Bronchial epithelial cell (primary cell): ENCODE measurements around the gene RBM18. TPM values are rescaled to one million over a fixed set of nuclear protein-coding genes. Genes with fewer than 3 reads are reported as not detected.

Experiments
- DNase-seq: peaks from one replicate; pipeline ENCODE4 v3.0.0-alpha.2; 2010; ENCODE audit warnings: low read depth
- FAIRE-seq: peaks from 2 replicates; lab custom pipeline; 2011; peaks lifted over from hg19 to GRCh38; lab: Jason Lieb, UNC
- H3K27me3 ChIP-seq: 2 replicates; pipeline ENCODE4 v1.5.1; 2011; ENCODE audit warnings: low read length; ENCODE audit not compliant: control insufficient read depth, insufficient read depth
- H3K36me3 ChIP-seq: 2 replicates; pipeline ENCODE4 v1.5.1; 2011; ENCODE audit warnings: low read length; ENCODE audit not compliant: control insufficient read depth, insufficient read depth
- H3K4me3 ChIP-seq: 2 replicates; pipeline ENCODE4 v1.5.1; 2011; ENCODE audit warnings: mild to moderate bottlenecking, low read depth, low read length, control low read depth
- CTCF ChIP-seq: IDR thresholded peaks from 2 replicates; pipeline ENCODE4 v1.5.1; 2011; ENCODE audit warnings: mild to moderate bottlenecking, moderate library complexity, low read length, control low read depth, inconsistent platforms; ENCODE audit not compliant: insufficient read depth, severe bottlenecking
- total RNA-seq: library from RNA; depleted of rRNA; stranded (reverse); fragments of >200 nt; gene quantifications from 2 replicates; pipeline ENCODE4 v1.2.1, GENCODE V29; 2014

Gene RBM18
- total RNA-seq, 1 donor from 2014 or later = 8.4 TPM

- no peak for DNase-seq
- no peak for TF ChIP-seq CTCF
- Histone ChIP-seq H3K36me3 (no peaks in the 10 kb centered on the region), H3K27me3 (peaks cover 58% of the 10 kb centered on the region), H3K4me3 (no peak overlapping the region)
- FAIRE-seq = no peak
Observed at GRCh38 chr9:122226758-122227574, 37.7 kb downstream of the RBM18 start.

DNA sequence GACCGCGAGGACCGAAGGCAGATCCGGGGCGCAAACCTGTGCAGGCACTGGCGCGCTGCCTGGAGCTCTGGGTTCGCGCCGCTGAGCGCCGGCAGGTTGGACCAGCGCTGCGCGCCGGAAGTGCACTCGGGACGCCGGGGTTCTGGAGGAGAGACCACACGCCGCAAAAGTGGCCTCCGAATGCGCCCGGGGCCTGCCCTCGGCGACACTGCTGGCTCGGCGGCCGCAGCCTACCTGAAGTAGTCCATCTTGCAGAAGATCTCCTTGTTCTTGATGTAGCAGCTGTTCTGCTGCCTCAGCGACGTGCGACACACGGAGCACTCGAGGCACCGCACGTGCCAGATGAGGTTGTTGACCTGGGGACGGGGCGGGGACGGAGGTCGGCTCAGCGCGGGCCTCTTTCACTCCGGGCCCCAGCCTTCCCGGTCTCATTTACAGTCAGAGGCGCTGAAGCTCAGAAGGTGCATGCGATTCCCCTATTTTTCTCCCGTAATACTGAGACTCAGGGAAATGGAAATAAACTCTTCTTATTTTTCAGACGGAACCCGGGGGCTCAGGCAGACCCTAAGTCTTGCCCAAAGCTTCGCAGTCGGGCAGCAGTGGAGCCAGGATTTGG is 38.4 kb downstream of the RBM18 start:
- no peak overlapping the region for H3K4me3 ChIP-seq
- no peaks in the 10 kb centered on the region for H3K36me3 ChIP-seq
- FAIRE-seq (no peak), DNase-seq (no peak)
- H3K27me3 ChIP-seq = peaks cover 63% of the 10 kb centered on the region
- TF ChIP-seq CTCF = no peak

GRCh38 chr9:122225312-122226141 is 39.1 kb downstream of the RBM18 start:
- no peak for DNase-seq
- Histone ChIP-seq H3K36me3 (no peaks in the 10 kb centered on the region), H3K4me3 (no peak overlapping the region), H3K27me3 (peaks cover 66% of the 10 kb centered on the region)
- TF ChIP-seq CTCF = no peak
- FAIRE-seq = no peak

DNA sequence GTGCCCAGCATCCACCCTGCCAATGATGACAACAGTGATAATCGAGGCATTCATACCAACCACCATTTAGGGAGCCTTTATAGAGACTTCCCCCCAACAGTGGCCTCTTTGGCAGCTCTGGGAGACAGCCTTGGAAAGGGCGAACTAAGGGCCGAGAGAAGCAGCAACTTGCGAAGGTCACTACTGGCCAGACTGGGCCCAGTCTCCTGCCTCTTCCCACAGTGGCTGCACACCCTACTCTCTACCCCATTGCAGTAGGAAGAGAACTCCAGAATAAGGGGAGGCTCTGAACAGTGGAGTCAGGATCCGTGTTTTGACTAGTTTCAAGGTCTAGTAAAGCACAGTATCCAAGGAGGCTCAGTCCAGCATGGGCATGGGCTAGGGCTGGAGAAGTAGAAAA is 41.2 kb downstream of the RBM18 start:
- Histone ChIP-seq H3K27me3 (peaks cover 81% of the 10 kb centered on the region), H3K36me3 (no peaks in the 10 kb centered on the region), H3K4me3 (no peak overlapping the region)
- DNase-seq (no peak), FAIRE-seq (no peak)
- no peak for TF ChIP-seq CTCF

GRCh38 chr9:122222791-122223190 is 41.8 kb downstream of the RBM18 start:
- H3K27me3 ChIP-seq = peaks cover 82% of the 10 kb centered on the region
- FAIRE-seq = no peak
- DNase-seq = no peak
- H3K4me3 ChIP-seq = no peak overlapping the region
- H3K36me3 ChIP-seq = no peaks in the 10 kb centered on the region
- TF ChIP-seq CTCF = no peak
